GM19025 (cell line): ENCODE measurements around the gene ARHGEF1.
"Not testable (repeated sequence)": the region's sequence is repeated elsewhere in the genome, so short reads cannot be mapped to it uniquely, and the experiment has no call there.

ENCODE experiments used
- ATAC-seq: cut with Tn5 transposase; IDR thresholded peaks from one replicate; pipeline ENCODE4 v1.9.1; 2021; ENCODE audit warnings: mild to moderate bottlenecking, low read depth, moderate library complexity; ENCODE audit not compliant: unreplicated experiment

The ARHGEF1 gene

GRCh38 chr19:41904118-41904870 is 21.3 kb downstream of the ARHGEF1 start:
- no peak for ATAC-seq

GRCh38 chr19:41905273-41906002 is 22.5 kb downstream of the ARHGEF1 start:
- no peak for ATAC-seq

- ATAC-seq = no peak
Observed at GRCh38 chr19:41906271-41906670, 23.3 kb downstream of the ARHGEF1 start.

- no peak for ATAC-seq
Observed at GRCh38 chr19:41906916-41907680, 24.1 kb downstream of the ARHGEF1 start.

- ATAC-seq = no peak
Observed at GRCh38 chr19:41907994-41908615, 25.1 kb downstream of the ARHGEF1 start.

- no peak for ATAC-seq
Observed at GRCh38 chr19:41908724-41909464, 25.9 kb downstream of the ARHGEF1 start.

GRCh38 chr19:41909706-41910105 is 26.7 kb downstream of the ARHGEF1 start:
- no peak for ATAC-seq

- no peak for ATAC-seq
Observed at GRCh38 chr19:41910240-41910991, 27.4 kb downstream of the ARHGEF1 start.

GRCh38 chr19:41910992-41911888 is 28.3 kb downstream of the ARHGEF1 start:
- no peak for ATAC-seq

- no peak for ATAC-seq
Observed at GRCh38 chr19:41911889-41912731, 29.1 kb downstream of the ARHGEF1 start.

GRCh38 chr19:41912899-41913537 is 30.0 kb downstream of the ARHGEF1 start:
- no peak for ATAC-seq

DNA sequence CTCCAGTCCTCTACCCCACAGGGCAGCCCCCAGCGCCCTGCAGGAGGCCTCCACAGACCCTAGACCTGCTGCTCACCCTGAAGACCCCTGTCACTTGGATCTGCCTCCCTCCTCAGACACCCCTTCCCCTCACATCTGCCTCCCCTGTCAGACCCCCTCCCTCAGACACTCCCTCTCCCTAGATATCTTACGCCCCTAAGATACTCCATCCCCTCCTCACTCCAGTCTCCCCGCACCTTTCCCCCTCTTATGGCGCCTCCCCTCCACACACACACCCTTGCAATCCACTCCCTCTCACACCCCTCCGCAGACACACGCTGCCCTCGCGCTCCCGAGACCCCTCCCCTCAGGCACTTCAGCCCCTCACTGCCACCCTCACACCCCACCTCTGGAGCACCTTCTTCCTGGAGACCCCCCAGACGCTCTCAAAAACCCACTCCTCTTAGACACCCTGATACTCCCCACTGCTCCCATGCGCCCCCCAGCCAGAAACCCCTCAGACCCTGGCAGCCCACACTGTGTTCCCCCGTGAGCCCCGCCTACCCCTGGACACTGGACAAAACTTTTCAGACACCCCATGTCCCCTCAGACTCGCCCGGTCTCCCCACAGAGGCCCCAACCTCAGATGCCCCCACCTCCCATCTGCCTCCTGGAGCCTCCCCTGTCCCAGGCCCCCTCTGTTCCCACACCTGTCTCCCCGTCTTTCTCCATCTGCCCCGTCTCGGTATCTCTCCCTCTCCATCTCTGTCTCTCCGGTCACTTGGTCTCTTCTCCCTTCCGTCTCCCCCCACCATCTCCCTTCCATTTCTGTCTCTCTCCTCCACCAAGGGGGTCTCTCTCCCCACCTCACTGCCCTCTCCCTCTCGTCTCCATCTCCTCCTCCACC is 30.8 kb downstream of the ARHGEF1 start:
- no peak for ATAC-seq

DNA sequence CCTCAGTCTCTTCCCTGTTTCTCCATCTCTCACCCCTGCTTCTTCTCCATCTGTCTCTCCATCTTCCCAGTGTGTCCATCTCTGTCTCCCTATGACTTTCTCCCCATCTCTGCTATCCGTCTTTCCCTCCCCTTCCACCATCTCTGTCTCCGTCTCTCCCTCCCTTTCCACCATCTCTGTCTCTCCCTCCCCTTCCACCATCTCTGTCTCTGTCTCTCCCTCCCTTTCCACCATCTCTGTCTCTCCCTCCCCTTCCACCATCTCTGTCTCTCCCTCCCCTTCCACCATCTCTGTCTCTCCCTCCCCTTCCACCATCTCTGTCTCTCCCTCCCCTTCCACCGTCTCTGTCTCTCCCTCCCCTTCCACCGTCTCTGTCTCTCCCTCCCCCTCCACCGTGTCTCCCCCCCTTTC is 31.4 kb downstream of the ARHGEF1 start:
- not testable (repeated sequence) for ATAC-seq

DNA sequence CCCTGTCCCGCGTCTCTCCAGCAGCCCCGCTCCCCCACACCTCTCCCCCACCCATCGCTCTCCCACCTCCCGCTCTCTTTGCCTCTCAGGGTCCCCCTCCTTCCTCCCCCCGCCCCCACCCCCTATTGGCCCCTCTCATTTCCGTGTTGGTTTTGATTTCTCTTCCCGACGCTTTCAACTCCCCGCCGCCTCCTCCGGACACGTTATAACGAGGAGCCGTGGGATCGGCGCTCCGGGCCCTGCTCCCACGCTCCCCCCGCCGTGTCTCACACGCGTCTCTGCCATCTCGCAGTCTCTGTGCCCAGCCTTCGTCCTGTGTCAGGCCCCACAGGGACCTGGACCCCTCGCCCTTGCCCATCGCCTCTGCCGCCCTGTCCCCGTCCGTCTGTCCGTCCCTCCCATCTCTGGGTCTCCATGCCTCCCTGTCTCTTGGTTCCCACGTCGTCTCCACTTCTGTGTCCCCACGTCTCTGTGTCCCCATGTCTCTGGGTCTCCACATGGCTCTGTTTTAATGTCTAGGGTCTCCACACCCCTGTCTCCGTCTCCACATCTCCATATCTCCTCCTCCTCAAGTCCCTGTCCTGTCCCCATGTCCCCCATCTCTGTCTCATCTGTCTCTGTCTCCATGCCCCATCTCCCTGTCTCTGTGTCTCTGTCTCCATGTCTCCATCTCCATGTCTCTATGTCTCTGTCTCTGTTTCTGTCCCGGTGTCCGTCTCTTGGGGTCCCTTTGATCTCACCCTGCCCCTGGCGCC is 32.2 kb downstream of the ARHGEF1 start:
- ATAC-seq = no peak

DNA sequence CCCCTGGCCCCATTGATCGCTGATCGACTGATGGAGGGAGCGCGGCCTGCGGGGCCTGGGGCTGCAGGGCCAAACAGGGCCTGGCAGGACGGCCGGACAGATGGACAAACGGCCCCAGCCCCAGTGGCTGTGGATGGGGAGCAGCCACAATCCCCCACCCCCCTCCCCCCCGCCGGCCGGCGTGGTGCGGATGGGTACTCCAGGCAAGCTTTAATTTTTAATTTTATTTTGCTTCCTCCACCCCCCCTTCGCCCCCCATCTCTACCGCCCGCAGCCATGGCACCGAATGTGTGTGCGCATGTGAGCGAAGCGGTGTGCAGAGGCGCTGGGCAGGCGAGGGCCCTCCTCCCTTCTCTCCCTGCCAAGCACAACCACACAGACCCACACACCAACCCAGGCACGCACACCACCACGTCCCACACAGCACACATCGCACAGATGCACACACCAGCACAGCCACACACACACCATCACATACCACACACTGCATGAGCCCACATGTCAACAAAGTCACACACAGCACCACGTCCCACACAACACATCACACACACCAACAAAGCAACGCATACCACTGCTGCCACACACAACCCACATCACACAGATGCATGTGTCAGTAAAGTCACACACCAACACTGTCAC is 32.9 kb downstream of the ARHGEF1 start:
- ATAC-seq = no peak
